Measurements from ENCODE around the gene CSF3R.
A peak's percentile ranks its signal among the peaks of the same experiment; 100 is the strongest.

Gene CSF3R

DNA sequence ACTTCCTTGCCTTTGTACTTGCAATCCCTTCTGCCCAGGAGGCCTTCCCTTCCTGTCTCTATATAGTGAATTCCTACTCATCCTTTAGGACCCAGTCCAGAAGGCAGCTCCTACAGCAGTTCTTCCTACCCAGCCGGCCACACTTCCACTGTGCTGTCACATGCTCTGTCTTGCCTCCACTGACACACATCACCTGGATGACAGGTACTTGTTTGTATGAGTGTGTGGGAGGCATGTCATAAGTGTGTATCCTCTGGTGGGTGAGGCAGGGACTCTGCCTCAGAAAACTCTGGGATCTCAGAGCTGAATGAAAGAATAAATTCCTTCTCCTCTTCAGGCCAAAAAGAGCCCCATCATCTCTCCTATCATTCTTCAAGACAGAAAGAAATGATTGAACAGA lies 27.3 kb downstream of the CSF3R start:
- DNase-seq: no peak

DNA sequence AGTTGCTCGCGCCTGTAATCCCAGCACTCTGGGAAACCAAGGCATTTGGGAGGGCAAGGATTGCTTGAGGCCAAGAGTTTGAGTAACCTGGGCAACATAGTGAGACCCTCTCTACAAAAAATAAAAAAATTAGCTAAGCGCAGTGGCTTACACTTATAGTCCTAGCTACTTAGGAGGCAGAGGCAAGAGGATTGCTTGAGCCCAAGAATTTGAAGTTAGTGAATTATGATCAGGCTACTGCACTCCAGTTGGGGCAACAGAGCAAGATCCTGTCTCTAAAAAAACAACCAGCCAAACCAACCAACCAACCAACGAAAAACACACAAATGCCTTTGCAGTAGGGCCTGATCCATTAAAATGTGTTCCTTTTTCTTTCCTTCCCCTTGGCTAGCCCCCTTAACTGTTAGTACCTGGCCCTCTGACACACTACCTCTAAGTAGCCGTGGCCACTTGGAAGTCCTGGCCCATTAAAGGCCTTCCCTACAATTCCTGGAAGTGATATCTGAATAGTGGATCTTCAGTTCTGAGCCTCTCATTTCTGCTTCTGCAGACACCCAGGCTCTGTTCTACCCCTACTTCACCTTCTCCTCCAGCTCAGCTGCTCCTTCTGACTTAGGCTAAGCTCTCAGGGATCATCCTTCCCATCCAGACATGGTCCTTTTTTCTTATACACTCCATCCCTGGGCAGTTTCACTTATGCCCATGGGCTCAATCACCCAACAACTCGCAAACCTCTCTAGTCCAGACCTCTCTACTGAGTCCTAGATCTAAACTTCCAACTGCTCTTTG lies 28.9 kb downstream of the CSF3R start:
- no peak for DNase-seq

DNA sequence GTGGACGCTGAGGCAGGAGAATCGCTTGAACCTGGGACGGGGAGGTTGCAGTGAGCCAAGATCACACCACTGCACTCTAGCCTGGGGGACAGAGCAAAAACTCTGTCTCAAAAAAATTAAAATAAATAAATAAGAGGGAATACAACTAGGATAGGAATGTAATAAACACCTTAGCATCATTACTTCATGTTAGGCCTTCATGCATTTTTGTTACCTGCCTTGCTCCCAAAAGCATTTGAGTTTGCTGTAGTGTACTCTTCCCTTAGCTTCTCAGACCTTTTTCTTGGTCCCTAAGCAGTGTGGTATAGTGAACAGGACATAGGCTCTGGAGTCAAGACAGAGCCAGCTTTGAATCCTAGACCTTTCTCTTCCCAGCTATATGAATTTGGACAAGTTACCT lies 29.7 kb downstream of the CSF3R start:
- no peak for DNase-seq

DNA sequence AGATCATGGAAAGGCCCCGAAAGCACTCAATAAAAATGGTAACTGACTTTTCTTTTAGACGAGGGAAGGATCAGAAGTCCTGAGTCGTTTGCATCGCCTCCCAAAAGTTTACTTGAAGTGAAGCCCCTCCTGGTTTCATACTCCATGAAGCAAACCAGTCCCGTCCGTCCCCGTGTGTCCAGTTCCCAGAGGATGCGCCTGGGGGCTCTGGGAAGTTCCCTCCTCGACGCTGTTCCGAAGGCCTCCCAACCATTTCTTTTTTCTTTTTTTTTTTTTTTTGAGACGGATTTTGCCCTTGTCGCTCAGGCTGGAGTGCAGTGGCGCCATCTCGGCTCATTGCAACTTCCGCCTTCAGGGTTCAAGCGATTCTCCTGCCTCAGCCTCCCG lies 31.8 kb downstream of the CSF3R start:
- no peak for DNase-seq

DNA sequence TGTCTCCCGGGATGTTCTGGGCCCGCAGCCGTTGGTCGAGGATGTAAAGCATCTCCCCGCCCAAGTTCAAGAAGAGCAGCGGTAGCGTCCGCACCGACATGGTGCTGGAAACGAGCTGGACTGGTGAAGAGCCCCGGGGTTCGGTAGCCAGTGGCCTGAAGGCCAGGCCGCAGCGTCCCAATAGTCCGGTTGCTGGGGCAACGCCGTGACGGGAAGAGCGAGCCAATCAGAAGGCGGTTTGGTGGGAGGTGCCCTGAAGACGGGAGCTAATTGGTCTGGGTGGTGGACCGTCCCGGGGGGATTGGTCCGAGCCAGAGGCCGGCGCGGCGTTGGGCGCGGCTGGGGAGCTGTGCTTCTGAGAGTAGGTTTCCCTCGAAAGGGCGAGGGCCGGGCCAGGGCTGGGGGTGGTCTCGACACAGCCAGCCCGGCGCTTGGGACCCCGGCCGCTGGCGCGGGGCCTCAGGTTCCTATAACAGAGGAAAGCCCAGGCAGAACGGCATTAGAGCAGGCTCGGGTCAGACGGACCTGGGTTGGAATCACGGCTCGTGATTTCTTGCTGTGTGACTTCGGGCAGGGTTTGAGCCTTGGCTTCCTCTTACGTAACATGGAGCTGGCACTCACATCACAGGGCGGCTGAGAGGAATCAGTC lies 32.3 kb downstream of the CSF3R start, which contains the start of gene OSCP1:
TSS of gene OSCP1 (minus strand) at position 182 of the 649 bp plus-strand sequence. CDS start at position 100, 82 bp downstream.
- DNase-seq: peak; percentile 73 to 91 (median 81)

DNA sequence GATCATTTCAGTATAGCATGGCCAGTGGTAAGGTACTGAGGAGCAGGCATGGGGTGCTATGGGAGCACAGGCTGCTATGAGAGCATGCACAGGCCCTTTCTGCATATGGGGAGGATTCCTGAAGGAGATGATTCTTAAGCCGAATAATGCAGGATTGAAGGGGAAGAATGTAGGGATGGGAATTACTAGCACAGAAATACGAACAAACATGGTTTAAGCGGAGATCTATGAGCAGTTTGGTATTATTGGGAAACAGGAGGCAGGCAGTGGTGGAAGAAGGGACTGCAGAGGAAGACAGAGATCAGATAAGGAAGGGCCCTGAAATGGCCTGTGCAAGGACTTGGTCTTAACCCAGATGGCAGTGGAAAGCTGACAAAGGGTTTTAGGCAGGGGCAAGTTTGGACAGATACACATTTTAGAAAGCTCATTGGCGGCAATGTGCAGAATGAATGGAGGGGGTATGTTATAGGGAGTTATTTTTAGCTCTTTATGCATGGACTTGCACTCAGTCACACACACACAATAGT lies 34.1 kb downstream of the CSF3R start:
- no peak for DNase-seq

DNA sequence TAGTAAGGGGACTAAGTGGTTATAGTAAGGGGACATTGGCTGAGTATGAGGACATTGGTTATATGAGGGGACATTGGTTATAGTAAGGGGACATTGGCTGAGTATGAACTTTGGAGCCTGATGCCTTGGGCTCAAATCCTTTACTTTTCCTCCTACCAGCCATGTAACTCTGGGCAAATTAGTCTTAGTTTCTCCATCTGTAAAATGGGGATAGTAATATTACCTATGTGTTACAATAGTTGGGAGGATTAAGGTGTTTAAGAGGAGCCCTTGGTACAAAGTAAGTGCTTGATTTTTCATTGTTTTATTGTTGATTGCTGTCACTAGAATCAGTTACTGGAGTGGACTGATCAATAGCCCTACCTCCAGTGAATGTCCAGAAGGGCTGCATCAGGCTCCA lies 35.3 kb downstream of the CSF3R start:
- DNase-seq: no peak

DNA sequence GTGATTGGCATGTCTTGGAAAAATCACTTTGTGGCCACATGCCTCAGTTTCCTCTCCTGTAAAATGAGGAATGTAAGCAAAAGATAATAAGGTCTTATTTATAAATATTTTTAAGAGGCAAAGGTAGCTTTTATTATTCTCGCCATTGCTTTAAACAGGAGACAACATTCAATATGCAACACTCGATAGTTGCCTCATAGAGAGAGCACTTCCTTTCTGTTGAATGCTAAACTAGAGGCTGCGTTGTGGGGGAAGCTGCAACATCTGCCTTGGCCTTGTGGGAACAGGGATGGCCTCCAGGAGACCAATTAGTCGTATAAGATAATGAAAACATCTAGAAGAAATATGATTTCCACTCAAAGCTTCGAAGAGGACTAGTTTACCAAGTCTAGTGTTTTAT lies 36.0 kb downstream of the CSF3R start:
- DNase-seq: no peak

DNA sequence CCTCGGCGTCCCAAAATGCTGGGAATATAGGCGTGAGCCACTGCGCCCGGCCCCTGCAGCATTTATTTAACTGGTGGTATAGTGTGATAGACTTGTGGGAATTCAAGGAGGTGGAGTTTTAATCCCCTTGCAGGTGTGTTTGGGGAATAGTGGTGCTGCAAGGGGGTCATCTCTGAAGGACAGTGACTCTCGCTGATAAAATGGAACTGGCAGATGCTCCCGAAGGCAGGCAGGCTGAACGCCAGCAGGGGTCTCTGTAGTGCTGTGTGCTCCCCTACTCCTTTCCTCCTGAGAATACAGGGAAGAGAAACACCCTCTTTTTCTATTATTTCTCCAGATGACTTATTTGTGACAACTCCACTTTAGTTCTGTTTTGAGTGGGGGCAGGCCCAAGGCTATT lies 36.4 kb downstream of the CSF3R start:
- peak in 1 of 5 donors; percentile 50 for DNase-seq

DNA sequence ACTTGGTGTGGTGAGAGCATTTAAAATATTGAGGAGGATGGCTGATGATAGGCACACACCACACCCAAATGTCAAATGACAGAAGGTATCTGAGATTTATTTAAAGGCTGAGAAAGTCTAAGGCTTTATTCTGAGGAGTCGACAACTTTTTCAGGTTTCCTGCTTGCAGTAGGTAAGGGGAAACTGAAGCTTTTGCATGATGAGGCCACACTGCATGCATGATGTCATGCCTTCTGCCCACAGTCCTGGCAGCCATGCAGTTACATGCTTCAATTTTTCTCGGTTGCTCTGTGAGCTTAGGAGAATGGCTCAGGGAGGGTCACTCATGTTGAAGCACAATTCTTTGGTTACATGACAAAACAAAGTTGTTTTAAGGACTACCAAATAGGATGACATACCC lies 39.4 kb downstream of the CSF3R start:
- DNase-seq: no peak

DNA sequence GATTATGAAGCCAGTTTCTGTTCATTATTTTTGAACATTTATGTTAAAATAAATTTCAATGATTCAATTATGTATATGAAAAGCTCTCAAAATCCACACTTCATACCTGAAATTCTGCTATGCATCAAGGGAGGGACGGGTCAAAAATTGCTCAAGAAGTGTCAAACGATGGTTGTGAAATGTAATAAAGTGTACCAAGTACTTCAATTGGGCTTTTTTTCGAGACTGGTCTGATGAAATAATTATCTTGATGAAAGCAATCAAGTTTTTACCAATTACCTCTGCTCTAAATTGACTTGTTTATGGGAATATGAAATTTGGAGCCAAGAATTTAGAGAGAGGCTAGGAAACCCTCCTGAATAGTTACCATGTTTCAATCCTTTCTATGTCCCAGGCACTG lies 40.4 kb downstream of the CSF3R start:
- no peak for DNase-seq

DNA sequence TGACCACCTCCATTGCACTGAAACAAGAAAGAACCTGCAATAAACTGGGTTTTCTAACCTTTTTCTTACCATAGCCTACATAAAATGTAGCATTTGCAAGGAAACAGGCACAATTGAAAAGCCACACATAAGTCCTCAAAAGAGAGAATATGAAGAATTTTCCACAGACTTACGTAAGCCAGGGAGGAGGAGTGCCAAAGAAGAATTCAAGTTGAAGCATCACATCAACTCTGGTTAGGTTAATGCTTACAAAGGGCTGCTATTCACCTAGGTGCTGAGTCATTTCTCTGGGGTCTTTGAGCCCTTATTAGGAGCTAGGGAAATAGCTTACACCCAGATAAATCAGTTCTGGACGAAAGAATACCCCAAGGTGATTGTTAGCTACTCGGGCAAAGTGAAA lies 42.1 kb downstream of the CSF3R start:
- no peak for DNase-seq

DNA sequence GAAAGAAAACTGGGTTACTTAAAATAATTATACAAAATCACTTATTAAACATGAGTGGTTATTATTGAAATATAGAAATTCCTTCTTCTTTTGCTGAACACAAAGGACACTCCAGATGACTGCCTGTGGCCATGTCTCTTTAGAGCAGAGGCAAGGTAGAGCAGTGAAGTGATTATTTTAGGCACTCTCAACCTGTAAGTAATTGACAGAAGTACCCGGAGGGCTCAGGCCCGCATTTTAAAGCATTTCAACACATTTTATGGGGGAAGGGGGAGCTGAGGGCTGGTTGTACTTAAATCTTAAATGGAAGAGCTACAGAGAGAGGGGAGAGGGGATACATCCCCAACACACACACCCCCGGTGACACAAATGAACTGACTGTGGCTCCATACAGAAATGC lies 42.7 kb downstream of the CSF3R start:
- DNase-seq: no peak

DNA sequence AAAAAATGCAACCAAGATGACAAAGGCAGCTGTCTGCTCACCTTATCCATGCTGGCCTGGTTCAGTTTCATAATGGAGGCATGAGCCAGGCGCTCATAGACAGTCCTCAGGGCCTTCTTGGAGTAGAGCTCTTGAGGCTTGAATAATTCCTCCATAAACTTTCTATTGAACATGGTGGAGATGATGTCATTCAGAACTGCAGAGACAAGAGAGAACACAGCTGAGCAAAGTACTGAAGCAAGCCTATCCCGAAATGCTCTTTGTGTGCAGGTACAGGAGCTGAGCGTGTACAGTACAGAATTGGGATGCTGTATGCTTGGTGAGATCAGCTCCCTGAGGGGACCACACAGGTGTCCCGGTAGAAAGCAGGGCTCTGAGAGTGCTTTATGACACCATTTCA lies 44.0 kb downstream of the CSF3R start:
- DNase-seq: no peak

DNA sequence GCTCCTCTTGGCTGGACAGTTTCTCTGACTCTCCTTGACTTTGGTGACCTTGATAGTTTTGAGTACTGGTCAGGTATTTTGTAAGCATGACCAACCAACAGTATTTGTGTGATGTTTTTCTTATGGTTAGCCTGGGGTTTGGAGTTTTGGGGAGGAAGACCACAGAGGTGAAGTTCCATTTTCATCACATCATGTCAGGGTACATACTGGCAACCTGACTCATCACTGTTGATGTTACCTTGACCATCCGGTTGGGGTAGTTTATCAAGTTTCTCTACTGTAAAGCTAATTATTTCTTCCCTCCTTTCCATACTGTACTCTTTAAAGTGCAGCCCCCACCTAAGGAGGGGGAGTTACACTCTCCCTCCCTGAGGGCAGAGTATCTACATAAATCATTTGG lies 45.9 kb downstream of the CSF3R start:
- no peak for DNase-seq

DNA sequence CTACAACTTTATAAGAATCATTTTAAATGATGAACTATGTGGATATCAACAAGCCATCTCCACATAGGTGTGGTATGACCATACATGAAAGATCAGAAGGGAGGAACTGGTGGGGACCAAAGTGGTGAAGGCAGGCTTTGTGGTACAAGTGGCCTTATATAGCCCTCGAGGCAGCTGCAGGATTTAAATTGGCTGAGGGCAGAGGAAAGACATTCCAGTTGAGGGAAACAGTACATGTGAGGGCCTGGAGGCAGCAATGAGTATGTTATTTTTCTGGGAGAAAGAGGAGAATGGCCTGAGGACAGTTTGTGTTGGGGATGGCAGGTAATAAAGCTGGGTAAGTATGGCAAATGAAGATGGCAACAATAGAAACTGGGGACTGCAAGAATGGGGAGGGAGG lies 49.6 kb downstream of the CSF3R start:
- no peak for DNase-seq

DNA sequence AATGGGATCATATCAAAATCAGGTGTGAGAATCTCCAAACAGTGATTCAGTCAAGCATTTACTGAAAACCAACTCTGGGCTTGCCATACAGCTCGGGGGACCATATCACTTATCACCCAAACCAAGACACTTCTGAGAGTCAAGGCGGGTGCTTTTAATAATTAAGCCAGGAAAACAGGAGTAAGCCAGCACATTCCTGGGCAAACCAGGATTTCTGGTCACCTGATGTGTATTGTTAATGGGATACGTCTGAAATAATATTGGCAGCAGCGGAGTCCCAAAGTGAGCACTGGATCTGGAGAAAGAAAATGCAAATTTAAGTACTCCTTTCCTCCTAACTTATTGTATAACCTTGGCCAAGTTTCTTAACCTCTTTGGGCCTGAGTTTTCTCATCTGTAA lies 50.1 kb downstream of the CSF3R start:
- DNase-seq: no peak

DNA sequence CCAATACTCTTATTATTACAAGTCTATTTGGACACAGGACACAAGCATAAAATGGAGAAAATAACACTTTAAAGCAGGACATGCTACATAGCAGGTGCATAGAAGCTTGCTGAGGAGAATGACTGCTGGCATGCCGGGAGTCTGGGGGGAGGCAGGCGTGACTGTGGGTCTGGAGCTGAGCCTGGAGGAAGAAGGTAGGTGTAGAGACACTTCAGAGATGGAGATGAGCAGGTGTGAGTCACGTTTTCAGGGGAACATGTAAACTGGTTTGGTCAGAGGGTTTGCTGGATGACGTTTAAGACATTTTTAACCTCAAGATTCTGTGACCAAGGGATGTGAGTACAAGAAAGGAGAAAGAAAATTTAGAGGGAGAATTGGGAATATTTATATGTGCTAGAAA lies 56.9 kb downstream of the CSF3R start:
- no peak for DNase-seq

DNA sequence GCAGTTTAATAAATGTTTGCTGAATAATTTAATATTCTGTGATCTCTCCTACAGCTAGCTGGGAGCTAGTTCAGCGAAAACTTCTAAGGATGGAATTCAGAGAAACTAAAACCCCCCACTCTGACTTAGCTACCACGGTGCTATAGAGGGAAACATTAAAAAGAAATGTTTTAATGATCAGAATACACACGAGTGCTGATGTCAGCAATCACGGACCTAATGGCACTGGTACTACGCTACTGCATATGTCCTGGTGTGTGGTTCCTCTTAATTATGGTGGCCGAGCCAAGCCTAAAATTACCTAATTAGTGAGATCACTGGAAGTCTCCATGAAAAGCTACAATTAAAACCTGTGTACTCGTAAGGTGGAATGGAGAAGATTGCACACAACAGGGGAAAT lies 61.1 kb downstream of the CSF3R start:
- no peak for DNase-seq

DNA sequence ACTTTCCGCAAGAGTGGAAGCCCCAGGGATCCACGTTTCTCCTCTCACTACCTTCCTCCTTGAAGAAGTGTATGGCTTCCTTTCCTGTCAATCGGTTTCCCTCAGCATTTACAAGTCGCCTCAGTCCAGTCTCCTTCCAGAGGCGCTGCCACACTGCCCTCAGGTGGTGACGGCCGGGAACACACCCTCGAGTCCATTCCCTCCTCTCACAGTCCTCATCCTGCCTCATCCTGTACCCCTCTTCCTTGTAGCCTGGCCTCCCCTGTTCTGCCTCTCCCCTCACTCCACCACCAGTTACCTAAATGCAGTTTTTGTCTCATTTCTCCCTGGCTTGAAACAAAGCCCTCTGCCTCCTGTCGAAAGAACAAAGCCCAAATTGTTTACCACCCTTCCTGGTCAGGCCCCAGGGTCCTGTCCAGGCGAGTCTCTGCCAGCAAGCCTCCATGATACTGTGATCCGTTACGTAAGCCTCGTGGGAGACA lies 61.8 kb downstream of the CSF3R start:
- DNase-seq: peak; percentile 71 to 89 (median 81)

DNA sequence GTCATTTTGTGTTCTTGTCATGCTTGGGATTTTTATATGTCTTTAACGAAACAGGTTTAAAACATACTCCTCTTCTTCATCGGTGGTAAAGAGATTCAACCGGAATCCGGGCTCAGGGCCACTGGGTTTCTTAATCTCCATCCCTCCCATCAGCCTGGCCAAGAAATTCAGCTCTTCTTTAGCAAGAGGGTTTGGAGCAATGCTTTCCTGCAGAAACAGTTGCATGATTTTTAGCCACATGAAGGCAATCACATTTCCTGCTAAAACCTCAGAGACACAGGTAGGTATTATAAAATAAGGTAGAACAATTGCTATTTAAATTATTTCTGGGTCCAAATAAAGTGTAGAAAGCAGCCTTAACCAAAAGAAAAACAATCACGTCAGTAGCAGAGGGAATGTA lies 62.3 kb downstream of the CSF3R start:
- peak in 1 of 5 donors; percentile 7 for DNase-seq

DNA sequence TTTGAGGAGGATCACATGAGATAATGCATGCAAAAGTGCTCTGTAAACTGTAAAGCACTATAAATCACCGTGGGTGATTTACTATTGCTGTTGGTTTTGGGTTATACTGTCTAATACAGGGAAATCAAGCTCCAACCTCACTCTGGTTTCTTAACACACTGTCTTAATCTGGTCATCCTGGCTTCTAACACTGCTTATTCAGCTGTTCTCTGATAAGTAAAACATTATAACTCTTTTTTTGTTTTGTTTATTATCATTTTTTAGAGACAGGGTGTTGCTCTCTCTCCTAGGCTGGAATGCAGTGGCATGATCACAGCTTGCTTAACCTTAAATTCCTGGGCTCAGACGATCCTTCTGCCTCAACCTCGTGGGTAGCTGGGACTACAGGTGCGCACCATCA lies 63.1 kb downstream of the CSF3R start:
- no peak for DNase-seq

DNA sequence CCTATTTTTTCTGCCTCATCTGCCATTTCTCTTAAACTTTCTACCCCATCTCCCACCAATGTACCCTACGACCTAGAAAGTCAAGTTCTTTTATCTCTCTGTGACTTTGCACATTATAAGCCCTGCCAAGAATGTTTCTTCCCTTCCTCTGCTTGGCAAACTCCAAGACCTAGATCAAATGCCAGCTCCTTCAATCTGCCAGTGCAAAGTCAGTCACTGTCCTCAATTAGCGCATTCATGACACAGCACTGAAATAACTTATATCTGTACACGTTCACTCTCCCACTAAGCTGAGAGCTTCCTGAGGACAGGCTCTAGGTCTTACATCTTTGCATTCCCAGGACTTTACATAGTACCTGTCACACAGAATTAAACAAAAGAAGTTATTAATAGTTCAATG lies 63.6 kb downstream of the CSF3R start:
- no peak for DNase-seq

DNA sequence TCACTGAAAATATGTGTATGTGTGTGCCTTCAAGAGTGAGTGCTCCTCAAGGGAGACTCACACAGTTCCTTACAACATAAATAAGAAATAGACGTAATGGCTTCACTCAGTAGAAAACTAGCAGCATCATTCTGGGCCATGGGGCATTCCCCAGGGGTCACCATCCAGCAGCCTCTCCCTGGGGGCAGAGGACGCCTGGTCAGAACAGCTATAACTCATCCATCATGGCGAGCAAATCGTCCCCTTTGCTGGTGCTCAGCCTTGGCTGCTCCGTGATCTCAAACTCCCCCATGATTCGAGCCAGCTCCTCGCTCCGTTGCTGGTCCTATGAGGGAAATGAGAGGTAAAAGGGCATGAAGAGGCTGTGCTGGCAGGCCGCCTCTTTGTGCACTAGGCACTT lies 64.8 kb downstream of the CSF3R start:
- DNase-seq: no peak
